Peyer's patch (tissue), 4 donors: ENCODE data around the gene DEFB114.

Source experiments
- POLR2A ChIP-seq, 2 donors: fragments of 450-650 bp; IDR thresholded peaks; one replicate each; pipeline ENCODE4 v1.5.1; 2017; ENCODE audit warnings: antibody characterized with exemption in 2 of 2, mild to moderate bottlenecking in 2 of 2, moderate library complexity in 2 of 2
- TF ChIP-seq, protein P1 (sequence below), 6 experiments: fragments of 450-650 bp in 4 of 6; fragments of 200-600 bp in 2 of 6; sonication (generic) in 1 of 6; IDR thresholded peaks; one replicate each; pipeline ENCODE4 v1.5.1; 2017 to 2019; ENCODE audit warnings: antibody characterized with exemption in 6 of 6, mild to moderate bottlenecking in 3 of 6, moderate library complexity in 1 of 6

DNA sequence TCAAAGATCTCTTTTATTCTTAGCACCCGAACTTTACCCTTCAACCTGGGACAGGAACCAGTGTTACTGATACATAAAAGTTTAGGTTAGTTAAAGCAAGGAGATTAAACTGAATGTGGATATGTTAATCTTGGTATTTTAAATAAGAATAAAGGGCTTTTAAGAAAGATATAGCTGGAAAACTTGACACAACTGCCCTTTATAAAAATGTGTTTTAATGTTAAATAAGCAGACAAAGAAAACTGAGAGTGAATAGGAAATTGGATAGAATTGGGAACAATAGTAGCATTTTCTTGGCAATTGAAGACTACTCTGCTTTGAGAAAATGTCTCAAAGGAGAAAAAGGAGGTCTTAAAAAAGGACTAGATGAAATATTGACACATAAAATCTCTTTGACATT is 51.8 kb downstream of the DEFB114 start:
- TF ChIP-seq, protein P1, sequence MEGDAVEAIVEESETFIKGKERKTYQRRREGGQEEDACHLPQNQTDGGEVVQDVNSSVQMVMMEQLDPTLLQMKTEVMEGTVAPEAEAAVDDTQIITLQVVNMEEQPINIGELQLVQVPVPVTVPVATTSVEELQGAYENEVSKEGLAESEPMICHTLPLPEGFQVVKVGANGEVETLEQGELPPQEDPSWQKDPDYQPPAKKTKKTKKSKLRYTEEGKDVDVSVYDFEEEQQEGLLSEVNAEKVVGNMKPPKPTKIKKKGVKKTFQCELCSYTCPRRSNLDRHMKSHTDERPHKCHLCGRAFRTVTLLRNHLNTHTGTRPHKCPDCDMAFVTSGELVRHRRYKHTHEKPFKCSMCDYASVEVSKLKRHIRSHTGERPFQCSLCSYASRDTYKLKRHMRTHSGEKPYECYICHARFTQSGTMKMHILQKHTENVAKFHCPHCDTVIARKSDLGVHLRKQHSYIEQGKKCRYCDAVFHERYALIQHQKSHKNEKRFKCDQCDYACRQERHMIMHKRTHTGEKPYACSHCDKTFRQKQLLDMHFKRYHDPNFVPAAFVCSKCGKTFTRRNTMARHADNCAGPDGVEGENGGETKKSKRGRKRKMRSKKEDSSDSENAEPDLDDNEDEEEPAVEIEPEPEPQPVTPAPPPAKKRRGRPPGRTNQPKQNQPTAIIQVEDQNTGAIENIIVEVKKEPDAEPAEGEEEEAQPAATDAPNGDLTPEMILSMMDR (IDR thresholded peaks at IDR 0.05), result no peak
- TF ChIP-seq POLR2A (IDR thresholded peaks at IDR 0.05), result no peak
